CD14-positive monocyte (primary cell): Measurements from ENCODE around the gene ENPEP. TPM values are rescaled to one million over a fixed set of nuclear protein-coding genes. Genes with fewer than 3 reads are reported as not detected.

Experiments used
- DNase-seq, 3 donors: peaks; one replicate each; pipeline ENCODE4 v3.0.0-alpha.2; 2011 to 2022
- H2AFZ ChIP-seq: 2 replicates; pipeline ENCODE4 v1.6.0; 2012; ENCODE audit warnings: mild to moderate bottlenecking, low read depth, low read length, inconsistent platforms; ENCODE audit not compliant: insufficient read depth, poor library complexity, severe bottlenecking
- H3K27ac ChIP-seq, 2 donors: 1 replicate in 1 of 2; 2 replicates in 1 of 2; pipeline ENCODE4 v1.5.1; 2012 to 2013; ENCODE audit warnings: low read length in 2 of 2, control low read depth in 1 of 2, inconsistent platforms in 1 of 2, low read depth in 1 of 2, mild to moderate bottlenecking in 1 of 2
- H3K27me3 ChIP-seq, 2 donors: one replicate each; pipeline versions ENCODE4 v1.6.0 to v1.6.1; 2011 to 2013; ENCODE audit warnings: low read length in 2 of 2; ENCODE audit not compliant: control insufficient read depth in 2 of 2, insufficient read depth in 2 of 2
- H3K36me3 ChIP-seq, 2 donors: replicated peaks in 1 of 2; 1 replicate in 1 of 2; 2 replicates in 1 of 2; pipeline versions ENCODE4 v1.5.1 to v1.6.1; 2012 to 2013; ENCODE audit warnings: low read length in 2 of 2, control low read depth in 1 of 2, inconsistent platforms in 1 of 2, mild to moderate bottlenecking in 1 of 2; ENCODE audit not compliant: insufficient read depth in 2 of 2, control insufficient read depth in 1 of 2
- H3K4me1 ChIP-seq, 2 donors: 1 replicate in 1 of 2; 2 replicates in 1 of 2; pipeline versions ENCODE4 v1.5.1 to v1.6.1; 2012 to 2013; ENCODE audit warnings: low read length in 2 of 2, control low read depth in 1 of 2, inconsistent platforms in 1 of 2, mild to moderate bottlenecking in 1 of 2, moderate library complexity in 1 of 2; ENCODE audit not compliant: insufficient read depth in 2 of 2, control insufficient read depth in 1 of 2
- H3K4me2 ChIP-seq: replicated peaks from 2 replicates; pipeline ENCODE3; 2012; ENCODE audit warnings: low read length, moderate library complexity, mild to moderate bottlenecking; ENCODE audit not compliant: poor library complexity, severe bottlenecking; ENCODE audit errors: extremely low read depth
- H3K4me3 ChIP-seq, 3 experiments: fragments of 200-600 bp in 1 of 3; sonication (generic) in 1 of 3; replicated peaks in 1 of 3; 1 replicate in 2 of 3; 2 replicates in 1 of 3; pipeline ENCODE4 v1.5.1; 2011 to 2013; ENCODE audit warnings: low read length in 3 of 3, mild to moderate bottlenecking in 3 of 3, control low read depth in 2 of 3, low read depth in 2 of 3, inconsistent platforms in 1 of 3, moderate library complexity in 1 of 3
- H3K79me2 ChIP-seq: 2 replicates; pipeline ENCODE4 v1.6.0; 2012; ENCODE audit warnings: mild to moderate bottlenecking, control low read depth, inconsistent platforms, low read length, moderate library complexity; ENCODE audit not compliant: insufficient read depth
- H3K9ac ChIP-seq: 2 replicates; pipeline ENCODE4 v1.6.0; 2017; ENCODE audit warnings: low read length, mild to moderate bottlenecking; ENCODE audit not compliant: insufficient read depth, poor library complexity, severe bottlenecking
- H3K9me3 ChIP-seq, 2 donors: replicated peaks in 1 of 2; 1 replicate in 1 of 2; 2 replicates in 1 of 2; pipeline versions ENCODE4 v1.5.1 to v1.6.1; 2012 to 2013; ENCODE audit warnings: low read length in 2 of 2, control low read depth in 1 of 2; ENCODE audit not compliant: control insufficient read depth in 1 of 2, insufficient read depth in 1 of 2
- H4K20me1 ChIP-seq: 2 replicates; pipeline ENCODE4 v1.6.0; 2012; ENCODE audit warnings: mild to moderate bottlenecking, low read length, control low read depth, moderate library complexity; ENCODE audit not compliant: insufficient read depth
- H3K27ac Mint-ChIP-seq, 7 donors: one replicate each; pipeline ENCODE4 v1.8.0; 2020; ENCODE audit warnings: mild to moderate bottlenecking in 7 of 7, mixed read lengths in 7 of 7, moderate library complexity in 6 of 7, inconsistent platforms in 2 of 7
- H3K27me3 Mint-ChIP-seq, 3 donors: one replicate each; pipeline ENCODE4 v1.8.0; 2021 to 2022; ENCODE audit warnings: low read depth in 3 of 3, mild to moderate bottlenecking in 3 of 3, mixed read lengths in 3 of 3, moderate library complexity in 3 of 3, inconsistent platforms in 1 of 3
- H3K36me3 Mint-ChIP-seq, 2 donors: one replicate each; pipeline ENCODE4 v1.8.0; 2020; ENCODE audit warnings: mixed read lengths in 2 of 2, inconsistent platforms in 1 of 2, mild to moderate bottlenecking in 1 of 2
- H3K4me1 Mint-ChIP-seq: one replicate; pipeline ENCODE4 v1.8.0; 2020; ENCODE audit warnings: mild to moderate bottlenecking, mixed read lengths
- H3K4me3 Mint-ChIP-seq, 2 donors: one replicate each; pipeline ENCODE4 v1.8.0; 2020; ENCODE audit warnings: mild to moderate bottlenecking in 2 of 2, mixed read lengths in 2 of 2, moderate library complexity in 1 of 2
- H3K9me3 Mint-ChIP-seq, 7 donors: one replicate each; pipeline ENCODE4 v1.8.0; 2020 to 2022; ENCODE audit warnings: mixed read lengths in 7 of 7, mild to moderate bottlenecking in 6 of 7, moderate library complexity in 6 of 7, inconsistent platforms in 2 of 7
- CTCF ChIP-seq: fragments of 200-600 bp; IDR thresholded peaks from one replicate; pipeline ENCODE4 v1.8.0; 2022; ENCODE audit warnings: antibody characterized with exemption, mild to moderate bottlenecking
- WGBS: methylation state at CpG from one replicate; pipeline ENCODE4 v1.1.5; 2013; ENCODE audit warnings: missing lambda C conversion rate; ENCODE audit not compliant: insufficient coverage; 5-methylcytosine and 5-hydroxymethylcytosine counted together
- intact Hi-C, 2 donors: fragments of 100-400 bp; cut with micrococcal nuclease; formaldehyde crosslinking; loops; one replicate each; pipeline versions ENCODE4 v1.15.0 to v1.15.1; 2023
- polyA plus RNA-seq, 3 donors: library from polyadenylated mRNA; depleted of rRNA in 1 of 3; unstranded in 2 of 3; stranded (reverse) in 1 of 3; fragments of 300-500 nt in 2 of 3; fragments of >200 nt in 1 of 3; fragmentation: Illumina TruSeq in 2 of 3; gene quantifications; 1 replicate in 2 of 3; 2 replicates in 1 of 3; pipeline ENCODE4 v1.2.3, GENCODE V29; 2012 to 2021

Gene ENPEP
- polyA plus RNA-seq, 3 donors, result not detected

GRCh38 chr4:110550260-110550659, 74.3 kb downstream of the ENPEP start:
- H3K4me3 Mint-ChIP-seq, result no peak overlapping the region
- H3K27me3 Mint-ChIP-seq, result peaks cover 0 to 8% (median 8%) of the 10 kb centered on the region in 3 donors
- H3K4me1 ChIP-seq, result no peaks in the 10 kb centered on the region
- TF ChIP-seq CTCF, result no peak
- H3K9me3 Mint-ChIP-seq, result peaks cover 0 to 4% (median 0%) of the 10 kb centered on the region in 7 donors
- no peak overlapping the region for H2AFZ ChIP-seq
- H3K4me3 ChIP-seq, result no peak overlapping the region
- no peak overlapping the region for H3K27ac Mint-ChIP-seq
- intact Hi-C loops, result no loop called here
- H3K4me2 ChIP-seq, result no peak overlapping the region
- H3K4me1 Mint-ChIP-seq, result no peaks in the 10 kb centered on the region
- H3K27me3 ChIP-seq, result no peaks in the 10 kb centered on the region
- H3K36me3 Mint-ChIP-seq, result no peaks in the 10 kb centered on the region
- no peaks in the 10 kb centered on the region for H3K79me2 ChIP-seq
- H3K27ac ChIP-seq, result no peak overlapping the region
- no CpG with 5 or more reads among the region's 1 CpG for WGBS
- no peaks in the 10 kb centered on the region for H3K36me3 ChIP-seq
- H4K20me1 ChIP-seq, result no peaks in the 10 kb centered on the region
- no peak for DNase-seq
- no peak overlapping the region for H3K9ac ChIP-seq
- H3K9me3 ChIP-seq, result no peaks in the 10 kb centered on the region

- no peak for TF ChIP-seq CTCF
- no peak for DNase-seq
- Histone ChIP-seq H3K79me2 (no peaks in the 10 kb centered on the region), H3K9me3 (no peaks in the 10 kb centered on the region), H3K9ac (no peak overlapping the region), H3K4me1 (no peaks in the 10 kb centered on the region), H4K20me1 (no peaks in the 10 kb centered on the region), H3K27me3 (peaks cover 0 to 3% of the 10 kb centered on the region in 2 donors), H3K27ac (no peak overlapping the region), H2AFZ (no peak overlapping the region), H3K4me2 (no peak overlapping the region), H3K4me3 (no peak overlapping the region), H3K36me3 (no peaks in the 10 kb centered on the region)
- Mint-ChIP-seq H3K4me3 (no peak overlapping the region), H3K9me3 (peaks cover 0 to 2% (median 0%) of the 10 kb centered on the region in 7 donors), H3K27ac (no peak overlapping the region), H3K36me3 (no peaks in the 10 kb centered on the region), H3K4me1 (no peaks in the 10 kb centered on the region), H3K27me3 (peaks cover 0 to 8% (median 6%) of the 10 kb centered on the region in 3 donors)
- no CpG with 5 or more reads among the region's 2 CpGs for WGBS
- intact Hi-C loops, result no loop called here
These were observed 77.2 kb downstream of the ENPEP start for GRCh38 chr4:110553197-110553596.
